SK-N-SH treated with all-trans-retinoic acid at 6 μM for 48 hours (cell line): ENCODE measurements around the gene ZSWIM6.

ENCODE experiments used
- BACH2 ChIP-seq: fragments of 250-450 bp; sonication (Bioruptor Pico); IDR thresholded peaks from 2 replicates; pipeline ENCODE4 v1.9.0; 2021; ENCODE audit warnings: mild to moderate bottlenecking, borderline replicate concordance
- CREB5 ChIP-seq: fragments of 250-450 bp; sonication (Bioruptor Pico); IDR thresholded peaks from 2 replicates; pipeline ENCODE4 v1.5.1; 2020; ENCODE audit warnings: low read depth, mild to moderate bottlenecking, moderate library complexity
- GLIS3 ChIP-seq: fragments of 250-450 bp; sonication (Bioruptor Pico); IDR thresholded peaks from 2 replicates; pipeline ENCODE4 v1.5.0; 2020; ENCODE audit warnings: mild to moderate bottlenecking, moderate library complexity
- ISL1 ChIP-seq: fragments of 250-450 bp; sonication (Bioruptor Pico); IDR thresholded peaks from 2 replicates; pipeline ENCODE4 v2.1.2; 2022; ENCODE audit warnings: mild to moderate bottlenecking, moderate library complexity
- RARB ChIP-seq: fragments of 250-450 bp; sonication (Bioruptor Pico); IDR thresholded peaks from 2 replicates; pipeline ENCODE4 v1.8.0; 2021; ENCODE audit warnings: mild to moderate bottlenecking, moderate library complexity
- ZFP3 ChIP-seq: fragments of 250-450 bp; sonication (Bioruptor Pico); IDR thresholded peaks from 2 replicates; pipeline ENCODE4 v1.5.0; 2020; ENCODE audit warnings: mild to moderate bottlenecking, moderate library complexity
- TF ChIP-seq, protein P1 (sequence below): fragments of 250-450 bp; sonication (Bioruptor Pico); IDR thresholded peaks from 2 replicates; pipeline ENCODE4 v1.8.0; 2020; ENCODE audit warnings: mild to moderate bottlenecking, moderate library complexity, borderline replicate concordance

DNA sequence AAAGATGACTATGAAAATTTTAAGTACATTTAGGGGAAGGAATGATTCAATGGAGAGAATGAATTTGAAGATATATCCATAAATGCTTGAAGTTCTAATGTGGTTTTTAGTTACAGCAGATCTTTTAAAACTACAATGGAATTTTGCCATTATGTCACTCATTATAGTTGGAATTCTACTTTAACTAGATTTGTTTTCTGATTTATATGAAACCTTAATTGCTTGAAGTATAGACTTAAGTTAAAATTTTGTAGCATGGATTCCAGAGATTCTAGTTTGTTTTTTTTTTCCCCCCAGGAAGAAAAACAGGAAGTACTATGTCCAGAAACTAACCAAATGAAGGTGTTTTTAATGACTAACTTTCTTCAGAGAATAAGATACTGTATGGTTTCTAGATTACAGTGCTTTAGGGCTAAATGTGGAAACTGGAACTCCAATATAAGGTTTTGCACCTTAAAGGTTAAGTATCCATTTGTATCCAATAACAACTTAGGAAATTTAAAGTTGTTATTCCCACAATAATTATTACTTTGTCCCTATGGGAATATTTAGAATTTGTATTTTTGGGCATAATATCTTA is 70.3 kb downstream of the ZSWIM6 start:
- no peak for TF ChIP-seq ZFP3
- no peak for TF ChIP-seq RARB (CRISPR knock-in tag)
- TF ChIP-seq BACH2 (CRISPR knock-in tag): no peak
- TF ChIP-seq ISL1: peak; percentile 88
- no peak for TF ChIP-seq GLIS3 (CRISPR knock-in tag)
- TF ChIP-seq CREB5: no peak
- TF ChIP-seq, protein P1, sequence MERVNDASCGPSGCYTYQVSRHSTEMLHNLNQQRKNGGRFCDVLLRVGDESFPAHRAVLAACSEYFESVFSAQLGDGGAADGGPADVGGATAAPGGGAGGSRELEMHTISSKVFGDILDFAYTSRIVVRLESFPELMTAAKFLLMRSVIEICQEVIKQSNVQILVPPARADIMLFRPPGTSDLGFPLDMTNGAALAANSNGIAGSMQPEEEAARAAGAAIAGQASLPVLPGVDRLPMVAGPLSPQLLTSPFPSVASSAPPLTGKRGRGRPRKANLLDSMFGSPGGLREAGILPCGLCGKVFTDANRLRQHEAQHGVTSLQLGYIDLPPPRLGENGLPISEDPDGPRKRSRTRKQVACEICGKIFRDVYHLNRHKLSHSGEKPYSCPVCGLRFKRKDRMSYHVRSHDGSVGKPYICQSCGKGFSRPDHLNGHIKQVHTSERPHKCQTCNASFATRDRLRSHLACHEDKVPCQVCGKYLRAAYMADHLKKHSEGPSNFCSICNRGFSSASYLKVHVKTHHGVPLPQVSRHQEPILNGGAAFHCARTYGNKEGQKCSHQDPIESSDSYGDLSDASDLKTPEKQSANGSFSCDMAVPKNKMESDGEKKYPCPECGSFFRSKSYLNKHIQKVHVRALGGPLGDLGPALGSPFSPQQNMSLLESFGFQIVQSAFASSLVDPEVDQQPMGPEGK (CRISPR knock-in tag): no peak
